ENCODE data around the gene PSD.

Gene PSD

DNA sequence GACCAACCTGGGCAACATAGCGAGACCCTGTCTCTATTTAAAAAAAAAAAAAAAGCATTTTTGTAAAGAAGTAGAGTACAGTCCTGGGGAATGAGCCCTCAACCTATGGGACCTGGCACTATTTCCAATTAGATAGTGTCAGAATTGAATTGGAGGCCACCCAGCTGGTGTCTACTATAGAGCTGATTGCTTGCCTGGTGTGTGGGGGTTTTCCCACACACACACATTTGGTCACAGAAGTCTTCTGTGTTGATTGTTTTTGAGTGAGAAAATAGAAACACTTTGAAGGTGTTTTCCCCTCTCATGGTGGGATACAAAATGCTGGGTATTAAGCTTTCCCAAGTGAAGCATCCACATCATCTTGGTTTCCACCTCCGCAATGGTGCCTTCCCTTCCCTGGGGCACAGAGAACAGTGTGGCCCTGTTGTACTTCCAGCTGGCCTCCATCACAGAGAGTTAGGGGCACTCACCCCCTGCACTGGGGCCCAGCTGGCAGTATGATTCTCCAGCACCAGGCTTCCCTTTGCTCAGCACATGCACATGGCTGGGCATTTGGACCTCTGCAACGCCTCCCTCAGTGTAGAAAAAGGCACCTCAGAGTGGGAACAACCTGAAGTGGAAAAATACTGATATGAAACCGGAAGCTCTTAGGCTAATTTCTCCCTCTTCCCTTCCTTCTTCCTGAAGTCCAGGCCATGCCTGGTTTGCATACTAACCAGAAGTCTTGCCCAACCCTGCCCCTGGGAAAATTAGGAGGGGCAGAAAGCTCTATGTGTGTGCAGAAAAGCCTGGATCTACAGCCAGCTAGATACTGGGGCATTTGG lies 33.8 kb downstream of the PSD start:
- Mint-ChIP-seq H3K27ac (no peak overlapping the region), H3K36me3 (ENCODE audit: low read depth) (peaks cover 17% of the 10 kb centered on the region), H3K9me3 (no peaks in the 10 kb centered on the region), H3K4me1 (no peaks in the 10 kb centered on the region), H3K27me3 (ENCODE audit: low read depth, poor library complexity) (peaks cover 16% of the 10 kb centered on the region), H3K4me3 (no peak overlapping the region)
- no peak for DNase-seq
- no peak for TF ChIP-seq CTCF (IDR thresholded peaks at IDR 0.05)

- H3K27ac Mint-ChIP-seq = no peak overlapping the region
- peaks cover 17% of the 10 kb centered on the region for H3K36me3 Mint-ChIP-seq (ENCODE audit: low read depth)
- H3K9me3 Mint-ChIP-seq = no peaks in the 10 kb centered on the region
- peaks cover 8% of the 10 kb centered on the region for H3K27me3 Mint-ChIP-seq (ENCODE audit: low read depth, poor library complexity)
- H3K4me1 Mint-ChIP-seq = no peaks in the 10 kb centered on the region
- no peak for TF ChIP-seq CTCF (IDR thresholded peaks at IDR 0.05)
- DNase-seq = no peak
- no peak overlapping the region for H3K4me3 Mint-ChIP-seq
Observed at GRCh38 chr10:102384053-102384452, 34.5 kb downstream of the PSD start.

DNA sequence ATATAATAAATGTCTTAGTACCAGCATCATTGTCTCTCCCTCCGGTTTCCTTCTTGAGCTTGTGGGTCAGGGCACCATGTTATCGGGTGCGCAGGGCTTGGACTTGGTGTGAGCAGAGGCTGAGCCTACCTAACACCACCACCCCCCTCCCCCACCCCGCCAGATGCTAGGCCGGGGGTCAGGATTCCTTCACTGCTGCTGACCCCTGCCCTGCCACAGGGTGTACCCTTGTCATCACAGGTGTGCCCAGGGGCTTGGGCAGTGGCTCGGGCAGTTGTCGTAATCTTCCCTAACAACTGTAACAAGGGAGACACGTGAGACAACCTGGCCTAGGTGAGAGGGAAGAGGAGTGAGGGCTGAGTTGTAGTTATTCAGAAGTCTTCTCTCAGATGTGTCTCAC lies 35.7 kb downstream of the PSD start:
- Mint-ChIP-seq H3K4me3 (no peak overlapping the region), H3K4me1 (no peaks in the 10 kb centered on the region), H3K9me3 (no peaks in the 10 kb centered on the region), H3K27me3 (ENCODE audit: low read depth, poor library complexity) (no peaks in the 10 kb centered on the region), H3K27ac (no peak overlapping the region), H3K36me3 (ENCODE audit: low read depth) (peaks cover 17% of the 10 kb centered on the region)
- TF ChIP-seq CTCF (IDR thresholded peaks at IDR 0.05) = no peak
- no peak for DNase-seq

DNA sequence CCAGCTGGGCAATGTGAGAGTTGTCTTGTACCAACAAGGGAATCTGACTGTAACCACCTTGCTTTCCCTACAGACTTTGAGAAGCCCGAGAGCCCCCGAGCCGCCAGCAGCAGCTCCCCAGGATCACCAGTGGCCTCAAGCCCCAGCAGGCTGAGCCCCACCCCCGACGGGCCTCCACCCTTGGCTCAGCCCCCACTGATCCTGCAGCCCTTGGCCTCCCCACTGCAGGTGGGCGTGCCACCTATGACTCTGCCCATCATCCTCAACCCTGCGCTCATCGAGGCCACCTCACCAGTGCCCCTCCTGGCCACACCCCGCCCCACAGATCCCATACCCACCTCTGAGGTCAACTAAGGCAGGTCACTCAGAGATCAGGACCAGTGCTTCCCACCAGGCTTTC lies 36.6 kb downstream of the PSD start:
- Mint-ChIP-seq H3K9me3 (no peaks in the 10 kb centered on the region), H3K27me3 (ENCODE audit: low read depth, poor library complexity) (no peaks in the 10 kb centered on the region), H3K4me1 (no peaks in the 10 kb centered on the region), H3K36me3 (ENCODE audit: low read depth) (peaks cover 17% of the 10 kb centered on the region), H3K4me3 (no peak overlapping the region), H3K27ac (no peak overlapping the region)
- no peak for TF ChIP-seq CTCF (IDR thresholded peaks at IDR 0.05)
- no peak for DNase-seq

DNA sequence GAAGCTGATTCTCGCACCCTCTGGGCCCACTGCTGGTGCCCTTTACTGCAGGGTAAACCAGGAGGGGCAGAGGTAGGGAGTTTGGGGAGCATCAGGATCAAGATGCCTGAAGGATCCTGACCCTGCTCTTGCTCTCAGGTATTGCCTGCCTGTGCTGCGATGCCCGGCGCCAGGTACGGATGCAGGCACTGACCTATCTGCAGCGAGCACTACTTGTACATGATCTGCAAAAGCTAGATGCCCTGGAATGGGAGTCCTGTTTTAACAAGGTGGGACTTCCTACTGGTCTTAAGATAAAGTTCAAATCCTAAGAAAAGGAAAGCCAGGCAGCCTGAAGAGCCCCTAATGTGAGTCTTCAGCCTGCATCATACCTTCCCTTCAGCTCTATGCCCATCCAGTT lies 39.2 kb downstream of the PSD start:
- no peak for TF ChIP-seq CTCF (IDR thresholded peaks at IDR 0.05)
- no peak overlapping the region for H3K27ac Mint-ChIP-seq
- peaks cover 28% of the 10 kb centered on the region for H3K36me3 Mint-ChIP-seq (ENCODE audit: low read depth)
- H3K27me3 Mint-ChIP-seq (ENCODE audit: low read depth, poor library complexity) = no peaks in the 10 kb centered on the region
- H3K4me1 Mint-ChIP-seq = no peaks in the 10 kb centered on the region
- no peaks in the 10 kb centered on the region for H3K9me3 Mint-ChIP-seq
- H3K4me3 Mint-ChIP-seq = no peak overlapping the region
- DNase-seq = no peak

DNA sequence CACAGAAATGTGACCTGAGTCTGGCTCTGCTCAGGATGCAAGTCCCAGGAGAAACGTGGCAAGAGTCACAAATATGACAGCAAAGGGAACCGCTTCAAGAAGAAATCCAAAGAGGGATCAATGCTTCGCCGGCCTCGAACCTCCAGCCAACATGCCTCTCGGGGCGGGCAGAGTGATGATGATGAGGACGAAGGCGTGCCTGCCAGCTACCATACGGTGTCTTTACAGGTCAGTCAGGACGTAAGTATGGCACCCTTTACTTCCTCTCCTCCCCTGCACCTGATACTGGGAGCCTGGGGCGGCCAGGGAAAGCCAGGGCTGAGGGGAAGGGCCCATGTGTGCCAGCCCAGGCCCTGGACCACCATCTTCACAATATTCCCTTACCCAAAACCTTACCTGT lies 41.7 kb downstream of the PSD start:
- Mint-ChIP-seq H3K4me3 (no peak overlapping the region), H3K27ac (no peak overlapping the region), H3K4me1 (no peaks in the 10 kb centered on the region), H3K36me3 (ENCODE audit: low read depth) (peaks cover 47% of the 10 kb centered on the region), H3K9me3 (no peaks in the 10 kb centered on the region), H3K27me3 (ENCODE audit: low read depth, poor library complexity) (no peaks in the 10 kb centered on the region)
- no peak for TF ChIP-seq CTCF (IDR thresholded peaks at IDR 0.05)
- no peak for DNase-seq
